Right lobe of liver (tissue), 4 donors: Measurements from ENCODE around the gene EZH1.

Experiments
- CTCF ChIP-seq, 4 donors: fragments of 200-600 bp in 3 of 4; fragments of 450-650 bp in 1 of 4; IDR thresholded peaks; one replicate each; pipeline versions ENCODE4 v1.5.1 to v1.8.0; 2016 to 2022; ENCODE audit warnings: antibody characterized with exemption in 4 of 4, mild to moderate bottlenecking in 2 of 4
- POLR2A ChIP-seq: fragments of 450-650 bp; IDR thresholded peaks from one replicate; pipeline ENCODE4 v1.6.1; 2017; ENCODE audit warnings: antibody characterized with exemption, mild to moderate bottlenecking
- donor health status: DM: no; HTN: no; CAD: no.
- donor health status: DM: no; HTN: no; CAD: no.
- donor health status: DM: no; HTN: yes; CAD: no.

GRCh38 chr17:42748908-42749798 lies 4.3 kb upstream of the EZH1 start:
- no peak for TF ChIP-seq CTCF (IDR thresholded peaks at IDR 0.05)
- TF ChIP-seq POLR2A = no peak
